Pancreas (tissue), 10 donors: ENCODE measurements around the gene UBXN7. TPM values are rescaled to one million over a fixed set of nuclear protein-coding genes. Genes with fewer than 3 reads are reported as not detected.
"Not testable (repeated sequence)": the region's sequence is repeated elsewhere in the genome, so short reads cannot be mapped to it uniquely, and the experiment has no call there.

Experiments used
- ATAC-seq, 4 donors: fragments of 200-7000 bp; cut with Tn5 transposase; one replicate each; pipeline versions ENCODE4 v1.8.0 to v1.9.1; 2020; ENCODE audit warnings: mild to moderate bottlenecking in 4 of 4, moderate library complexity in 4 of 4
- DNase-seq, 6 donors: peaks; one replicate each; pipeline ENCODE4 v3.0.0-alpha.2; 2020
- FAIRE-seq: peaks from 2 replicates; lab custom pipeline; 2012; peaks lifted over from hg19 to GRCh38; lab: Jason Lieb, UNC
- H3K27ac ChIP-seq, 4 donors: fragments of 200-600 bp; sonication (generic); 1 replicate in 3 of 4; 2 replicates in 1 of 4; pipeline versions ENCODE4 v1.5.0 to v1.8.0; 2020
- H3K27me3 ChIP-seq, 4 donors: fragments of 200-600 bp; one replicate each; pipeline ENCODE4 v1.8.0; 2021
- H3K36me3 ChIP-seq, 3 donors: fragments of 200-600 bp; sonication (generic) in 1 of 3; one replicate each; pipeline versions ENCODE4 v1.5.0 to v1.8.0; 2020 to 2021
- H3K4me1 ChIP-seq, 3 donors: fragments of 200-600 bp; one replicate each; pipeline ENCODE4 v1.8.0; 2021
- H3K4me3 ChIP-seq, 4 donors: fragments of 200-600 bp; sonication (generic) in 2 of 4; one replicate each; pipeline versions ENCODE4 v1.5.0 to v1.8.0; 2020 to 2021
- H3K9me3 ChIP-seq, 4 donors: fragments of 200-600 bp; one replicate each; pipeline ENCODE4 v1.8.0; 2021
- WGBS, 2 donors: extraction: QIAGEN DNeasy Blood & Tissue Kit; methylation state at CpG; one replicate each; pipeline ENCODE4 v1.1.7; 2013; 5-methylcytosine and 5-hydroxymethylcytosine counted together
- intact Hi-C, 3 donors: fragments of 100-400 bp; cut with DNase I; formaldehyde crosslinking; loops; one replicate each; pipeline versions ENCODE4 v1.11.1 to v1.14.2; 2022
- polyA plus RNA-seq, 2 donors: library from polyadenylated mRNA; stranded (reverse); fragments of 200-250 nt; gene quantifications; one replicate each; pipeline ENCODE4 v1.2.3, GENCODE V29; 2013
- total RNA-seq, 6 donors: library from RNA; stranded (reverse); fragmentation: NEBNext Ultra II Directional in 4 of 6; extraction: Animal tissue kit (Norgen Biotek cat#: 25700) in 4 of 6; gene quantifications; one replicate each; pipeline versions ENCODE4 v1.2.1 to v1.2.4, GENCODE V29; 2021 to 2023
- TF ChIP-seq, protein P1 (sequence below), 4 donors: fragments of 200-600 bp; sonication (generic) in 3 of 4; IDR thresholded peaks; one replicate each; pipeline versions ENCODE4 v1.5.0 to v1.8.0; 2021; ENCODE audit warnings: antibody characterized with exemption in 4 of 4
- donor health status: healthy with polysubstance abuse.
- donor health status: DM: no; HTN: no; CAD: no; lungs with moderate emphysema.
- donor health status: DM: no; HTN: no; CAD: no.
- donor health status: control.
- donor health status: control.
- donor health status: Bipolar disorder and iron deficiency.
- donor health status: DM: yes; HTN: yes; CAD: no.
- donor health status: DM: no; HTN: no; CAD: no.
- donor health status: DM: no; HTN: no; CAD: no.
- donor health status: DM: yes; HTN: yes; CAD: no.

UBXN7 gene
- total and polyA plus RNA-seq, 8 donors, result 4.2 to 39.0 (median 21.1) TPM

DNA sequence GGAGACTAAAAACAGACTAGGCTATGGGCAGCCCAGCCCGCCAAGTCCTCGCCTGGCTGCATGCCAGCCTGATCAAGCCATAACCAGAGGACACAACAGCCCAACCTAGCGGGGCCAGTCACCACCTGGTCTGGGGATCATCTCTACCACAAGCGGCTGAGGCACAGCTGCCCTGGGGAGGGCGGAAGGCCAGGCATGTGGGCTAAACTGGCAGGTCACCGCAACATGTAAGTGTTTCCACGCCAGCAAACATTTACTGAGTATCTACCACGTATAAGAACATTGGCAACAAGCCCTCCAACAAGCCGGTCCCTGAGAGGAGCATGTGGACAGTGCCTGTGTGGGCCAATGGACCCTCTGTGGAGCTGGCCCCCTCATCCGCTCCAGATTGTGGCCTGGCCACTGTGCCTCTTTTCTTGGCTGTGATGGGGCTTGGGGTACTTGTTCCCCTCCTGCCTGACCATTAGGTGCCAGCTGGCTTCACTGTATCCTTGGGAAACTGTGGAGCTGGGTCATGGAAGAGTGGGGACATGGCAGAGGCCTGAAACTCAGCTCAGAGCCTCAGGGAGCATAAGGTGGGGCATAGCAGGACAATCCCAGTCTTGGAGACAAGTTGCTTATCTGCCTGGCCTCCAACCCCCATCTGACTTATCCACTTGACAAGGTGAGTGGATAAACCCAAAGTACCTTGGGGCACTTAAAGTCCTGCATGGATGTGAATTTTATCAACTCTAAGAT, 9.0 kb downstream of the UBXN7 start:
- TF ChIP-seq, protein P1, sequence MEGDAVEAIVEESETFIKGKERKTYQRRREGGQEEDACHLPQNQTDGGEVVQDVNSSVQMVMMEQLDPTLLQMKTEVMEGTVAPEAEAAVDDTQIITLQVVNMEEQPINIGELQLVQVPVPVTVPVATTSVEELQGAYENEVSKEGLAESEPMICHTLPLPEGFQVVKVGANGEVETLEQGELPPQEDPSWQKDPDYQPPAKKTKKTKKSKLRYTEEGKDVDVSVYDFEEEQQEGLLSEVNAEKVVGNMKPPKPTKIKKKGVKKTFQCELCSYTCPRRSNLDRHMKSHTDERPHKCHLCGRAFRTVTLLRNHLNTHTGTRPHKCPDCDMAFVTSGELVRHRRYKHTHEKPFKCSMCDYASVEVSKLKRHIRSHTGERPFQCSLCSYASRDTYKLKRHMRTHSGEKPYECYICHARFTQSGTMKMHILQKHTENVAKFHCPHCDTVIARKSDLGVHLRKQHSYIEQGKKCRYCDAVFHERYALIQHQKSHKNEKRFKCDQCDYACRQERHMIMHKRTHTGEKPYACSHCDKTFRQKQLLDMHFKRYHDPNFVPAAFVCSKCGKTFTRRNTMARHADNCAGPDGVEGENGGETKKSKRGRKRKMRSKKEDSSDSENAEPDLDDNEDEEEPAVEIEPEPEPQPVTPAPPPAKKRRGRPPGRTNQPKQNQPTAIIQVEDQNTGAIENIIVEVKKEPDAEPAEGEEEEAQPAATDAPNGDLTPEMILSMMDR (IDR thresholded peaks at IDR 0.05), result no peak
- Histone ChIP-seq H3K4me3 (no peak overlapping the region), H3K36me3 (no peaks in the 10 kb centered on the region), H3K9me3 (no peaks in the 10 kb centered on the region), H3K27me3 (no peaks in the 10 kb centered on the region), H3K27ac (peak overlapping the region; percentile 11 to 44 (median 34)), H3K4me1 (peaks cover 9 to 18% (median 10%) of the 10 kb centered on the region in 3 donors)
- WGBS, 2 donors, result 29 to 31% methylated on average over 10 of the region's 10 CpGs
- ATAC-seq, result peak; percentile 88 to 91 (median 89)
- DNase-seq, result peak; percentile 45 to 93 (median 78)
- FAIRE-seq, result no peak
- intact Hi-C loops, result no loop called here

DNA sequence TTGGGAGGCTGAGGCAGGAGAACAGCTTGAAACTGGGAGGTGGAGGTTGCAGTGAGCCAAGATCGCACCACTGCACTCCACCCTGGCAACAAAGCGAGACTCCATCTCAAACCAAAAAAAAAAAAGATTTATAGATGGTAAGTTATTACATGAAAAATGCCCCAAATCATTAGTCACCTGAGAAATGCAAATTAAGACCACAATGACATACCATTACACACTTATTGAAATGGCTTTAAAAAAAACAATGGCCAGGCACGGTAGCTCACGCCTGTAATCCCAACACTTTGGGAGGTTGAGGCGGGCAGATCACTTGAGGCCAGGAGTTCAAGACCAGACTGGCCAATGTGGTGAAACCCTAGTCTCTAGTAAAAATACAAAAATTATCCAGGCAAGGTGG, 10.6 kb downstream of the UBXN7 start:
- FAIRE-seq, intact Hi-C loops, H3K4me3 ChIP-seq, H3K27me3 ChIP-seq, H3K36me3 ChIP-seq, ATAC-seq, H3K9me3 ChIP-seq, H3K27ac ChIP-seq, DNase-seq: not testable (repeated sequence)
- WGBS, 2 donors, result 96% methylated on average over 5 of the region's 5 CpGs
- peaks cover 9 to 18% (median 10%) of the 10 kb centered on the region in 3 donors for H3K4me1 ChIP-seq

DNA sequence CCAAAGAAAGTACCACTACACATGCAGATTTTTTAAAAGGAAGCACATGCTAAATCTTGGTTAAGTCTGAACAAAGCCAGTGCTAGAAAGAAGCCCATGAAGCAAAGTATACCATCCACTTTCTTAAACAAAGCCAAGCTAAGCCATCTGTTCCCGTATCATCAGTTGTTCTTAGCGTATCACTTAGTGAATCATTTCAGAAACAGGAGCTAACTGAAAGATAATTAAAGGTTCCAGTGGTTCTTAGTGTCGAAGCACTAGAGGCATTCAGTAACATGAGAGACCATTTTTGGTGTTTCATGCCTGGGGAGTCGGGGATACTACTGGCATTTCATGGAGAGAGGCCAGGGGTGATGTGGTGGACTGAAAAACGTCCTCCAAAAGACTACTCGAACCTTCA, 12.8 kb downstream of the UBXN7 start:
- intact Hi-C loops, result no loop called here
- FAIRE-seq, result no peak

GRCh38 chr3:196418601-196419000, 13.6 kb downstream of the UBXN7 start:
- 93 to 94% methylated on average over 6 of the region's 6 CpGs for WGBS, 2 donors
- no peaks in the 10 kb centered on the region for H3K27me3 ChIP-seq
- DNase-seq (no peak), FAIRE-seq (no peak), ATAC-seq (no peak)
- H3K36me3 ChIP-seq, result no peaks in the 10 kb centered on the region
- TF ChIP-seq, protein P1 (IDR thresholded peaks at IDR 0.05), result no peak
- H3K4me1 ChIP-seq, result peaks cover 9 to 18% (median 10%) of the 10 kb centered on the region in 3 donors
- intact Hi-C loops, result no loop called here
- no peak overlapping the region for H3K4me3 ChIP-seq
- H3K9me3 ChIP-seq, result no peaks in the 10 kb centered on the region
- H3K27ac ChIP-seq, result no peak overlapping the region

More for the DNA sequence above, 12.8 kb downstream of the UBXN7 start:
- 87 to 94% methylated on average over 6 of the region's 6 CpGs for WGBS, 2 donors
- H3K27ac ChIP-seq, result no peak overlapping the region
- no peak for ATAC-seq
- H3K9me3 ChIP-seq, result no peaks in the 10 kb centered on the region
- no peak for DNase-seq
- H3K4me3 ChIP-seq, result no peak overlapping the region
- no peaks in the 10 kb centered on the region for H3K36me3 ChIP-seq
- H3K27me3 ChIP-seq, result no peaks in the 10 kb centered on the region
- TF ChIP-seq, protein P1 (IDR thresholded peaks at IDR 0.05), result no peak
- peaks cover 9 to 18% (median 10%) of the 10 kb centered on the region in 3 donors for H3K4me1 ChIP-seq

DNA sequence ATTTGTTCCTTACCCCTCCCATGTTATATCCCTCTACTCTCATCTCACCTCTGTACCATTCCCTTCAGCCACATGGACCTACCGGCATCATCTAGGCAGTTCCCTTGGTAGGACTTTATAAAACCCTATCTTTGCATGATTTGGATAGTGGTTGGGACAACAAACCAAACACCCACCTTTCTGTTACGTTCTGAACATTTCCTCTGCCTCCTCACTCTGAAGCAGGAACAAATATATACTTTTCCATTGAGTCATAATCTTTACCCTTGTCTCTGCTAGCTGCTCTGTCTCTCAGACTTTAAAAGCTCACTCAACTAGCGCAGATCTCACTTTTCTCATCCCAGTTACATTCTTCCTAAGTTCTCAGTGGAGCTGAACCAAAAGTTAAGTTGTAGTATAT, 17.8 kb downstream of the UBXN7 start:
- no peaks in the 10 kb centered on the region for H3K4me1 ChIP-seq
- ATAC-seq (peak in 2 of 4 donors; percentile 21 to 38), DNase-seq (no peak), FAIRE-seq (no peak)
- intact Hi-C loops, result no loop called here
- TF ChIP-seq, protein P1 (IDR thresholded peaks at IDR 0.05), result no peak
- no peaks in the 10 kb centered on the region for H3K9me3 ChIP-seq
- 60 to 67% methylated on average over 3 of the region's 3 CpGs for WGBS, 2 donors
- H3K4me3 ChIP-seq, result no peak overlapping the region
- no peak overlapping the region for H3K27ac ChIP-seq
- H3K27me3 ChIP-seq, result no peaks in the 10 kb centered on the region
- H3K36me3 ChIP-seq, result no peaks in the 10 kb centered on the region
